Thymus (tissue), 11 donors: ENCODE results near the gene BTN1A1. TPM values are rescaled to one million over a fixed set of nuclear protein-coding genes. Genes with fewer than 3 reads are reported as not detected.
A peak's percentile ranks its signal among the peaks of the same experiment; 100 is the strongest.

ENCODE experiments used
- DNase-seq, 9 donors: peaks; one replicate each; pipeline ENCODE4 v3.0.0-alpha.2; 2013; ENCODE audit warnings: low spot score in 9 of 9, low read depth in 6 of 9, missing footprints in 1 of 9
- H3K27ac ChIP-seq, 2 donors: one replicate each; pipeline ENCODE4 v1.5.1; 2013; ENCODE audit warnings: control low read depth in 1 of 2, low read depth in 1 of 2, low read length in 1 of 2, mild to moderate bottlenecking in 1 of 2, moderate library complexity in 1 of 2
- H3K27me3 ChIP-seq, 2 donors: one replicate each; pipeline ENCODE4 v1.5.1; 2013; ENCODE audit warnings: low read length in 1 of 2; ENCODE audit not compliant: control insufficient read depth in 2 of 2, insufficient read depth in 1 of 2
- H3K36me3 ChIP-seq, 2 donors: one replicate each; pipeline ENCODE4 v1.5.1; 2013; ENCODE audit warnings: low read length in 1 of 2, mild to moderate bottlenecking in 1 of 2, moderate library complexity in 1 of 2; ENCODE audit not compliant: control insufficient read depth in 2 of 2, insufficient read depth in 2 of 2
- H3K4me1 ChIP-seq, 2 donors: one replicate each; pipeline ENCODE4 v1.5.1; 2013; ENCODE audit warnings: low read length in 2 of 2; ENCODE audit not compliant: control insufficient read depth in 2 of 2, insufficient read depth in 2 of 2
- H3K4me3 ChIP-seq, 2 donors: one replicate each; pipeline ENCODE4 v1.5.1; 2013; ENCODE audit warnings: low read length in 2 of 2, control low read depth in 1 of 2, mild to moderate bottlenecking in 1 of 2
- H3K9me3 ChIP-seq, 2 donors: one replicate each; pipeline ENCODE4 v1.5.1; 2013; ENCODE audit warnings: low read length in 1 of 2, mild to moderate bottlenecking in 1 of 2; ENCODE audit not compliant: control insufficient read depth in 2 of 2, insufficient read depth in 1 of 2
- WGBS: extraction: QIAGEN DNeasy Blood & Tissue Kit; methylation state at CpG from one replicate; pipeline ENCODE4 v1.1.7; 2013; 5-methylcytosine and 5-hydroxymethylcytosine counted together
- polyA plus RNA-seq: library from polyadenylated mRNA; stranded (reverse); fragments of 200-250 nt; gene quantifications from one replicate; pipeline ENCODE4 v1.2.3, GENCODE V29; 2013
- total RNA-seq: library from RNA; stranded (reverse); fragments of 120-200 nt; gene quantifications from one replicate; pipeline ENCODE4 v1.2.4, GENCODE V29; 2013
- donor health status: healthy.

The BTN1A1 gene
- total and polyA plus RNA-seq, 2 donors: 0.14 to 0.16 TPM

DNA sequence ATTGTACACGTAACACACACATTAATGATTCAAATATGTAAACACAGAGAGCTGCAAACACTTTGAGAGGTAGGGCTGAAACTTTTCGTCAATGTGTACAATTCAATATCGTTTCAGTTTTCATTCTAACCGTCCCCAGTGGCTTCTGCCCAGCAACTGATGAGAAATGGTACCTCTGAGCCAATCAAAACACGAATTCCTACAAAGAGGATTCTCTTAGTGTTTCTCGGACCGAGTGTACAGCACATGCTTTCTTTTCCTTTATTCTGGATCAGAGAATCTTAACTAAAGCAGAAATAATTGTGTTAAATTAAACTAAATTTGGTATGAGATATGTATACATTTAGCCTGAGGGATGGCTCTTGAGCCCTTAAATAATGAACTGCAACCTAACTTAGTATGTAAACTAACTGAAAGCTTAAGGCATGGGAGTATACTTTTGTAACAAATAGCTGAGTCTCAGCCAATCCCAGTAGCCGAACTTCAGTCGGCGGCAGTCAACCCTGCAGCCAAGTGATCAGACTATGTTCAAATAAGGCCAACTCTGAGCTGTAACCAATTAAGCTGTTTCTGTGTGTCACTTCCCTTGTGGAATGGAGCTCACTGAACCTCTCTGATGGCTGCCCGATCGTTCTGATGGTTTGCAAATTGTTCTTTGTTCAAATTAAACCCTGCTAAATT is 26.2 kb upstream of the BTN1A1 start:
- peak overlapping the region; percentile 98 to 100 for H3K27ac ChIP-seq
- DNase-seq: peak; percentile 77 to 97 (median 89)
- H3K27me3 ChIP-seq: no peaks in the 10 kb centered on the region
- H3K36me3 ChIP-seq: peaks cover 4 to 13% of the 10 kb centered on the region in 2 donors
- H3K4me3 ChIP-seq: peak overlapping the region; percentile 61 to 67
- H3K4me1 ChIP-seq: peaks cover 9 to 28% of the 10 kb centered on the region in 2 donors
- peaks cover 3 to 5% of the 10 kb centered on the region in 2 donors for H3K9me3 ChIP-seq
- WGBS: under 1% methylated on average over 12 of the region's 12 CpGs

DNA sequence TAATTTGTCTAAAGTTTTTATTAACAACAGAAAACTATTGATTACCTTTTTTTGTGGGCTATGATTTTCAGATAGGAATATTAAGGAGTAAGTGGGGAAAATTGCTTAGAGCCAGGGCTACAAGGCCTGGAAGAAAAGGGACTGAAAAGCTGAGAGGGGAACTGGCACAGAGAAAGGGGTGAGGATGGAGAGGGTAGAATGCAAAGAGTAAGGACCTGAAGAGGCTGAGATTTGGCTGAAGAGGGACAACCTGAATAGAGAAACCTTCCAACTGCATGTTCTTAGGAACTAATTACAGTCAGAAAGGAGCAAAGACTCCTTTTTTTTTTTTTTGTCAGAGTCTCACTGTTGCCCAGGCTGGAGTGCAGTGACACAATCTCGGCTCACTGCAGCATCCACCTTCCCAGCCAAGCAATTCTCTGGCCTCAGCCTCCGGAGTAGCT is 25.6 kb upstream of the BTN1A1 start:
- Histone ChIP-seq H3K4me3 (peak overlapping the region; percentile 61 to 67), H3K9me3 (peaks cover 3 to 5% of the 10 kb centered on the region in 2 donors), H3K4me1 (peaks cover 9 to 27% of the 10 kb centered on the region in 2 donors), H3K27ac (peak overlapping the region; percentile 98 to 100), H3K27me3 (no peaks in the 10 kb centered on the region), H3K36me3 (peaks cover 0 to 10% of the 10 kb centered on the region in 2 donors)
- DNase-seq: no peak
- WGBS: 80% methylated on average over 2 of the region's 2 CpGs

DNA sequence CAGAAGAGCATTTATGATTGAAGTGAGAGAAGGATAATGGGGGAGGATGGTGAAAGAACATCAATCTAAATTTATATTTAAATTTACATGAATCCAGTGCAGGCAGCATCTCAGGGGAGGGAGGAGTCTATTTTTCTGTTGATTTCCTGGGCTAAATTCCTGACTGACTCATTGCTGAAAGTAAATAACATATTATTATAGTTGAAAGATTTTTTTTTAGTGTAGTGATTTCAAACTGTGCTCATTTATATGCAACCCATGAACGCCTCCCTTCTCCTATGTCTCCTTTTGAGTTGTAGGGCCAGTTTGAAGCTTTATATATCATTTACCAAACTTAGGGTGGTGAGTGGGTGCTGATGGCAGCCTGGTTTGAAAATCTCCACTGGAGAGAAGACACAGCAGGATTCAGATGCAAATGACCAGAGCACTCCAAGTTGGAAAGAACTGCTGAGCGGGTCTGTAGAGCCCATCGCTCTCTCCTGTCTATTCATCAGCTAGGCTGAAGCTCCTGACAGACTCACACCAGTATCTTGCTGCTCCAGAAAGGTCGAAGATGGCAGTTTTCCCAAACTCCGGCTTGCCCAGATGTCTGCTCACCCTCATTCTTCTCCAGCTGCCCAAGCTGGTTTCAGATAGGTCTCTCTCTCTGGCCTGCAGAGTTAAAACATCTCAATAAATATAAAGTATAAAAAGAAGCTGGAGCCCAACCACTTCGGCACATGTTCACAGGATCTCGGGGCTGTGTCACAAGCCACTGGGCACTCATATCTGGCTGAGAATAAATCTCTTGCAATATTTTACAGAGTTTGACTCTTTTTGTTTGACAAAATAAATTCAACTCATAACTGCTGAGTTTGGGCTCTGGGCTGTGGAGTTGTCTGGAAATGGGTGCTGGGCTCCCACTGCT is 24.0 kb upstream of the BTN1A1 start:
- 98% methylated on average over 7 of the region's 7 CpGs for WGBS
- H3K27me3 ChIP-seq: no peaks in the 10 kb centered on the region
- peaks cover 9 to 27% of the 10 kb centered on the region in 2 donors for H3K4me1 ChIP-seq
- H3K27ac ChIP-seq: peak overlapping the region in 1 of 2 donors; percentile 21
- no peak for DNase-seq
- peaks cover 3 to 5% of the 10 kb centered on the region in 2 donors for H3K9me3 ChIP-seq
- peaks cover 0 to 3% of the 10 kb centered on the region in 2 donors for H3K36me3 ChIP-seq
- no peak overlapping the region for H3K4me3 ChIP-seq

DNA sequence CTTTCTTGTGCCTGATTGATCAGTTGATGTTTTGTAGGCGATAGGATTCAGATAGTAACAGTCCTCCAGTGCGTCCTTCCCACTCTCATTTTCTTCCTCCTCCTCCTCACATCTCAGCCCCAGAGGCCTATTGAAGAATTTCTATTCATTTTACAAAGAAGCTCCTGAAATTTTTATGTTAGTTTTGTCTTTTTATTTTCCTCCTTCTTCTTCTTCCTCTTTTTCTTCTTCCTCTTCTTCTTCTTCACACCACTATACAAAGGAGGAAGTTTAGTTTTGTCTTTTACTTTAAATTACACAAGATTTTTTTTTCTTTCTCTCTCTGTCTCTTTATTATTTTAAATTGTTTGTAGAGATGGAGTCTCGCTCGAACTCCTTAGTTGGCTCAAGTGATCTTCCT is 23.2 kb upstream of the BTN1A1 start:
- no peak for DNase-seq
- Histone ChIP-seq H3K4me3 (no peak overlapping the region), H3K36me3 (peaks cover 0 to 3% of the 10 kb centered on the region in 2 donors), H3K9me3 (peaks cover 3 to 5% of the 10 kb centered on the region in 2 donors), H3K4me1 (peaks cover 9 to 27% of the 10 kb centered on the region in 2 donors), H3K27ac (no peak overlapping the region), H3K27me3 (no peaks in the 10 kb centered on the region)
- 91% methylated on average over 4 of the region's 4 CpGs for WGBS

DNA sequence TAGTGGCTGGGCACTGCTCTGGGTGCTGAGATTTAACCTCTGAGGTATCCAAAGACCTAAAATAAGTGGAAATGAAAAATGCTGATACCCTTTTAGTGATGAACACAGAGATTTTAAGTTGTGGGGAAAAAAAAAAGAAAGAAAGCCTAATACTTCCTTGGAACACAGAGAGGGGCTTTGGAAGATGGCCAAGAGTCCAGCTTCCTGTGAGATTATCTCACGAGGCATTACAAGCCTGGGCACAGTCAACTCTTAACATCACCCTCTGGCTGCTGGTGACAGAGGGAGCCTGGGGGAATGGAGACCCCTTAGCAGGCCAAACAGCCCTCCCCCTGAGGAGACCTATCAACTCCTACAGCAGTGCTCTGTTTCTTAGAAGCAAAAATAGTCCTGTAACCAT is 22.7 kb upstream of the BTN1A1 start:
- no peak for DNase-seq
- peaks cover 3 to 4% of the 10 kb centered on the region in 2 donors for H3K9me3 ChIP-seq
- WGBS: 83% methylated on average over 1 of the region's 1 CpG
- peaks cover 9 to 27% of the 10 kb centered on the region in 2 donors for H3K4me1 ChIP-seq
- peak overlapping the region in 1 of 2 donors; percentile 3 for H3K27ac ChIP-seq
- no peak overlapping the region for H3K4me3 ChIP-seq
- peaks cover 0 to 3% of the 10 kb centered on the region in 2 donors for H3K36me3 ChIP-seq
- no peaks in the 10 kb centered on the region for H3K27me3 ChIP-seq

DNA sequence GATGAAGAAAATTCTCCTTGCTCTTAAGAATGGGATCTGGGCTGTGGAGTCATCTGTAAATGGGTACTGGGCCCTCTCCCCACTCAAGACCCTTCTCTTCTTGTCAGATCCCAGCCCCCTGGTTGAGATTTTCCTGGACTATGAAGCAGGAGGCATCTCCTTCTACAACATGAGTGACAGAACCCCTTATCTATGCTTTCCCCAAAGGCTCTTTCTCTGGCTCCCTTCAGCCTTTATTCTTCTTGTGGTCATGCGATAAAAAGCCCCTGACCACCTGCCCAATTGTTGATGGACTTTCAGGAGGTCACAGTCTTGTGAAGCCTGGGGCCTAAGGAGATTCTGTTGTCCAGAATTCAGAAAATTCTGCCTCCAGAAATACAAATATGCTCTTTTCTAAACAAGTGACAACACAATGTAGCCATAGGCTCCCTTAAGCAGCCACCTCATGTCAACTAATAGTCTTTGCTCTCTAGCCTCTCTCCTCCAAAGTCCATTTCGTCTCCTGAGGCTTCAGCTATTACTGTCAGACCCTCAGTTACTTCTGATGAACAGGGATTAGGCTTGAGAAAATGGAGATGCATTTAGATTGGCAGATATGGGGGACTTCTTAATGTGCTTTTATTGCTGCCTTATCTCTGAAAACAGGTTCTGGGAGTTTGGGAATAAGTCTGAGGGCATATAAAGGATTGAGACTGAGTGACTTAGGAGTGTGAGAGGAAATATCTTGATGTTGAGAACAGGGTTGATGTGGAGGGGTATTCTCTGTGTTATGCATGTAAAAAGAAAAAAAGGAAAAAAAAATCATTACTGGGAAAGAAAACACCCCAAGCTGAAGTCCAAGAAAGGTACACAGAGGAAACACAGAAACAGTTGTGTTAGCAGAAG is 21.8 kb upstream of the BTN1A1 start:
- Histone ChIP-seq H3K27me3 (no peaks in the 10 kb centered on the region), H3K9me3 (no peaks in the 10 kb centered on the region), H3K27ac (no peak overlapping the region), H3K4me1 (peaks cover 9 to 27% of the 10 kb centered on the region in 2 donors), H3K4me3 (no peak overlapping the region), H3K36me3 (no peaks in the 10 kb centered on the region)
- no peak for DNase-seq
- WGBS: over 99% methylated on average over 2 of the region's 2 CpGs

DNA sequence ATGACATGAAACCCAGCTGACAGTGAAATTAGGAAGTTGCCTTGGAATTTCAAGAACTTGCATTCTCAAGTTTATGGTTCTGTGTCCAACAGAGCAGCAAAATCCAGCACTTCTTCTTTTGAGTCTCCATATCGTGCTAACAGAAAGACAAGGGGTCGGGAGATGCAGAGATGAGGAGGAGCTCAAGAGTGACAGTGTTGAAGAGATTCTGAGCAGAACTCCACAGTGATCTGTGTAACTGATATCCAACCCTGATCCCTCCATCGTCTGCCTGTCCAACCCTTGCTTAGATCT is 21.2 kb upstream of the BTN1A1 start:
- no peaks in the 10 kb centered on the region for H3K27me3 ChIP-seq
- H3K27ac ChIP-seq: no peak overlapping the region
- no peaks in the 10 kb centered on the region for H3K9me3 ChIP-seq
- DNase-seq: no peak
- H3K4me1 ChIP-seq: peaks cover 9 to 27% of the 10 kb centered on the region in 2 donors
- H3K36me3 ChIP-seq: no peaks in the 10 kb centered on the region
- WGBS: 83% methylated on average over 3 of the region's 3 CpGs
- H3K4me3 ChIP-seq: no peak overlapping the region

DNA sequence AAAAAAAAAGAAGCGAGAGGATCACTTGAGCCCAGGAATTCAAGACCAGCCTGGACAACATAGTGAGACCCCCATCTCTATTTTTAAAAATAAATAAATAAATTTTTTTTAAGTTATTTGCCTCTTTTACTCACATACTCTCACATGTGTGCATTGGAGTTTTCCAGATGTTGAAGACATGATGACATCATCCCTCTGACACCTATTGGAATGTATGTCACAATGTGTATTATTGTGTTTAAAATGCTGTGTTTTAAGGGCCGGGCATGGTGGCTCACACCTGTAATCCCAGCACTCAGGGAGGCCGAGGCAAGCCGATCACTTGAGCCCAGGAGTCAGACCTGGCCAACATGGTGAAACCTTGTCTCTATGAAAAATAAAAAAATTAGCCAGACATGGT is 17.8 kb upstream of the BTN1A1 start:
- Histone ChIP-seq H3K27ac (no peak overlapping the region), H3K27me3 (no peaks in the 10 kb centered on the region), H3K4me3 (no peak overlapping the region), H3K9me3 (no peaks in the 10 kb centered on the region), H3K4me1 (peaks cover 0 to 6% of the 10 kb centered on the region in 2 donors), H3K36me3 (no peaks in the 10 kb centered on the region)
- WGBS: 98% methylated on average over 4 of the region's 4 CpGs
- DNase-seq: no peak
